Fibroblast of villous mesenchyme (primary cell): ENCODE results near the gene SUSD1. TPM values are rescaled to one million over a fixed set of nuclear protein-coding genes. Genes with fewer than 3 reads are reported as not detected.
A peak's percentile ranks its signal among the peaks of the same experiment; 100 is the strongest.
"Not testable (repeated sequence)": the region's sequence is repeated elsewhere in the genome, so short reads cannot be mapped to it uniquely, and the experiment has no call there.

ENCODE experiments used
- DNase-seq: peaks from one replicate; pipeline ENCODE4 v3.0.0-alpha.2; 2010; ENCODE audit warnings: low read depth
- H3K4me3 ChIP-seq: 2 replicates; pipeline ENCODE4 v1.5.1; 2011; ENCODE audit warnings: low read depth, mild to moderate bottlenecking, low read length
- CTCF ChIP-seq: IDR thresholded peaks from 2 replicates; pipeline ENCODE4 v1.5.1; 2012; ENCODE audit warnings: low read depth, mild to moderate bottlenecking, low read length; ENCODE audit not compliant: insufficient read depth
- total RNA-seq: library from RNA; depleted of rRNA; stranded (reverse); fragments of >200 nt; gene quantifications from 2 replicates; pipeline ENCODE4 v1.2.3, GENCODE V29; 2012

The SUSD1 gene
- total RNA-seq, 1 donor = 29.8 TPM

- H3K4me3 ChIP-seq = no peak overlapping the region
- TF ChIP-seq CTCF = no peak
- DNase-seq = no peak
Observed at GRCh38 chr9:112080831-112081542, 94.1 kb downstream of the SUSD1 start.

- H3K4me3 ChIP-seq = no peak overlapping the region
- DNase-seq = no peak
- no peak for TF ChIP-seq CTCF
Observed at GRCh38 chr9:112078432-112078831, 96.7 kb downstream of the SUSD1 start.

GRCh38 chr9:112076814-112077213 is 98.3 kb downstream of the SUSD1 start:
- TF ChIP-seq CTCF = no peak
- H3K4me3 ChIP-seq = no peak overlapping the region
- no peak for DNase-seq

GRCh38 chr9:112075009-112075378 is 100.1 kb downstream of the SUSD1 start:
- no peak for DNase-seq
- no peak for TF ChIP-seq CTCF
- no peak overlapping the region for H3K4me3 ChIP-seq

GRCh38 chr9:112074250-112075008 is 100.7 kb downstream of the SUSD1 start:
- no peak overlapping the region for H3K4me3 ChIP-seq
- DNase-seq = peak; percentile 99
- peak; percentile 98 for TF ChIP-seq CTCF

- H3K4me3 ChIP-seq, DNase-seq: not testable (repeated sequence)
Observed at GRCh38 chr9:112073639-112074173, 101.4 kb downstream of the SUSD1 start.

- TF ChIP-seq CTCF = no peak
- H3K4me3 ChIP-seq = no peak overlapping the region
- DNase-seq = peak; percentile 98
Observed at GRCh38 chr9:112072721-112073638, 102.1 kb downstream of the SUSD1 start.
